ENCODE measurements around the gene PACRG. TPM values are rescaled to one million over a fixed set of nuclear protein-coding genes. Genes with fewer than 3 reads are reported as not detected.

Gene PACRG
- polyA plus RNA-seq, 3 donors: not detected

DNA sequence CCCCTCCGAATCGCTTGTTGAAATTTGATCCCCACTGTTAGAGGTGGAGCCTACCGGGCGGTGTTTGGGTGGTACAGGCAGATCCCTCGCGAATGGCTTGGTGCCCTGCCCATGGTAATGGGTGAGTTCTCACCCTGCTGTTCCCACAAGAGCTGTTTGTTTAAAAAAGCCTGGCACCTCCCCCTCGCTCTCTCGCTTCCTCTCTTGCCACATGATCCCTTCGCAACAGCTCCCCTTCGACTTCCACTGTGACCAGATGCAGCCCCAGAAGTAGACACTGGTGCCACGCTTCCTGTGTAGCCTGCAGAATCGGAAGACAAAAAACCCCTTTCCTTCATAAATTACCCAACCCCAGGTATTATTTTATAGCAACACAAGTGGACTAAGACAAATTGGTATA, 394.6 kb downstream of the PACRG start:
- Mint-ChIP-seq H3K27ac (peak overlapping the region in 2 of 7 donors; percentile 58 to 83), H3K4me1 (peaks cover 4% of the 10 kb centered on the region), H3K9me3 (peaks cover 3 to 16% (median 8%) of the 10 kb centered on the region in 7 donors), H3K27me3 (ENCODE audit: low read depth in 3 of 3) (no peaks in the 10 kb centered on the region), H3K4me3 (peak overlapping the region; percentile 22 to 24), H3K36me3 (no peaks in the 10 kb centered on the region)
- H2AFZ ChIP-seq (ENCODE audit: insufficient read depth, low read depth, low read length, poor library complexity, severe bottlenecking): no peak overlapping the region
- WGBS (ENCODE audit: insufficient coverage): 75% methylated on average over 7 of the region's 12 CpGs
- H3K9me3 ChIP-seq (replicated peaks in 1 of 2; ENCODE audit: control insufficient read depth in 1 of 2, insufficient read depth in 1 of 2, low read length in 2 of 2): peaks cover 0 to 4% of the 10 kb centered on the region in 2 donors
- TF ChIP-seq, protein P1, sequence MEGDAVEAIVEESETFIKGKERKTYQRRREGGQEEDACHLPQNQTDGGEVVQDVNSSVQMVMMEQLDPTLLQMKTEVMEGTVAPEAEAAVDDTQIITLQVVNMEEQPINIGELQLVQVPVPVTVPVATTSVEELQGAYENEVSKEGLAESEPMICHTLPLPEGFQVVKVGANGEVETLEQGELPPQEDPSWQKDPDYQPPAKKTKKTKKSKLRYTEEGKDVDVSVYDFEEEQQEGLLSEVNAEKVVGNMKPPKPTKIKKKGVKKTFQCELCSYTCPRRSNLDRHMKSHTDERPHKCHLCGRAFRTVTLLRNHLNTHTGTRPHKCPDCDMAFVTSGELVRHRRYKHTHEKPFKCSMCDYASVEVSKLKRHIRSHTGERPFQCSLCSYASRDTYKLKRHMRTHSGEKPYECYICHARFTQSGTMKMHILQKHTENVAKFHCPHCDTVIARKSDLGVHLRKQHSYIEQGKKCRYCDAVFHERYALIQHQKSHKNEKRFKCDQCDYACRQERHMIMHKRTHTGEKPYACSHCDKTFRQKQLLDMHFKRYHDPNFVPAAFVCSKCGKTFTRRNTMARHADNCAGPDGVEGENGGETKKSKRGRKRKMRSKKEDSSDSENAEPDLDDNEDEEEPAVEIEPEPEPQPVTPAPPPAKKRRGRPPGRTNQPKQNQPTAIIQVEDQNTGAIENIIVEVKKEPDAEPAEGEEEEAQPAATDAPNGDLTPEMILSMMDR (IDR thresholded peaks at IDR 0.05): no peak
- H3K36me3 ChIP-seq (replicated peaks in 1 of 2; ENCODE audit: control insufficient read depth in 1 of 2, insufficient read depth in 2 of 2, low read length in 2 of 2): no peaks in the 10 kb centered on the region
- no peaks in the 10 kb centered on the region for H3K27me3 ChIP-seq (ENCODE audit: control insufficient read depth in 2 of 2, insufficient read depth in 2 of 2, low read length in 2 of 2)
- H3K79me2 ChIP-seq (ENCODE audit: insufficient read depth, low read length): no peaks in the 10 kb centered on the region
- H3K4me2 ChIP-seq (replicated peaks; ENCODE audit: extremely low read depth, low read length, poor library complexity, severe bottlenecking): no peak overlapping the region
- no peak for DNase-seq
- no peak overlapping the region for H3K27ac ChIP-seq (ENCODE audit: low read depth in 1 of 2, low read length in 2 of 2)
- no peak overlapping the region for H3K4me3 ChIP-seq (replicated peaks in 1 of 3; ENCODE audit: low read depth in 2 of 3, low read length in 3 of 3)
- H4K20me1 ChIP-seq (ENCODE audit: insufficient read depth, low read length): no peaks in the 10 kb centered on the region
- no peak overlapping the region for H3K9ac ChIP-seq (ENCODE audit: insufficient read depth, low read length, poor library complexity, severe bottlenecking)
- H3K4me1 ChIP-seq (ENCODE audit: control insufficient read depth in 1 of 2, insufficient read depth in 2 of 2, low read length in 2 of 2): no peaks in the 10 kb centered on the region
- intact Hi-C loops (cut with micrococcal nuclease): no loop called here

DNA sequence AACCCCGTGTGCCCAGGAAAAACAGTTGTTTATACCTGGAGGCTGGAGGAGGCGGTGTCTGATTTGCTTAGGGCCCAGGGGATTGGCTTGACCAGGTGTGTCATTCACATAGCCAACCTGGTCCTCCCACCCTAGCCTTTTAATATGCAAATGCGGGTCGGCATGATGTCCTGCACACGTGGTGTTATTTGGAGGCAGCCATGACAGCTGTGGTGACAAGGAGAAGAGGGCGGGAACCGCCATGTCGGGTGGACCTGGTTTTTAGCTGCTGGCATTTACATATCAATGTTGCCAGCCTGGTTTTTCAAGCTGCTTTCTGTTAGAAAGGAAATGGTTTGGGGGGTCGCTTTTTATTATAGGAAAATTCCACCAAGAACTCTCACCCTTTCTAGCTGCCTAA, 395.3 kb downstream of the PACRG start:
- Histone ChIP-seq H3K27me3 (ENCODE audit: control insufficient read depth in 2 of 2, insufficient read depth in 2 of 2, low read length in 2 of 2) (no peaks in the 10 kb centered on the region), H3K27ac (ENCODE audit: low read depth in 1 of 2, low read length in 2 of 2) (no peak overlapping the region), H3K4me1 (ENCODE audit: control insufficient read depth in 1 of 2, insufficient read depth in 2 of 2, low read length in 2 of 2) (no peaks in the 10 kb centered on the region), H2AFZ (ENCODE audit: insufficient read depth, low read depth, low read length, poor library complexity, severe bottlenecking) (no peak overlapping the region), H3K4me3 (replicated peaks in 1 of 3; ENCODE audit: low read depth in 2 of 3, low read length in 3 of 3) (no peak overlapping the region), H3K36me3 (replicated peaks in 1 of 2; ENCODE audit: control insufficient read depth in 1 of 2, insufficient read depth in 2 of 2, low read length in 2 of 2) (no peaks in the 10 kb centered on the region), H3K4me2 (replicated peaks; ENCODE audit: extremely low read depth, low read length, poor library complexity, severe bottlenecking) (no peak overlapping the region), H3K79me2 (ENCODE audit: insufficient read depth, low read length) (no peaks in the 10 kb centered on the region), H3K9me3 (replicated peaks in 1 of 2; ENCODE audit: control insufficient read depth in 1 of 2, insufficient read depth in 1 of 2, low read length in 2 of 2) (peaks cover 0 to 4% of the 10 kb centered on the region in 2 donors), H3K9ac (ENCODE audit: insufficient read depth, low read length, poor library complexity, severe bottlenecking) (no peak overlapping the region), H4K20me1 (ENCODE audit: insufficient read depth, low read length) (no peaks in the 10 kb centered on the region)
- no peak for DNase-seq
- intact Hi-C loops (cut with micrococcal nuclease): no loop called here
- H3K4me3 Mint-ChIP-seq: no peak overlapping the region
- 91% methylated on average over 4 of the region's 9 CpGs for WGBS (ENCODE audit: insufficient coverage)
- TF ChIP-seq, protein P1 (IDR thresholded peaks at IDR 0.05): no peak
- no peaks in the 10 kb centered on the region for H3K36me3 Mint-ChIP-seq
- H3K27me3 Mint-ChIP-seq (ENCODE audit: low read depth in 3 of 3): no peaks in the 10 kb centered on the region
- H3K27ac Mint-ChIP-seq: peak overlapping the region in 1 of 7 donors; percentile 5
- peaks cover 4% of the 10 kb centered on the region for H3K4me1 Mint-ChIP-seq
- H3K9me3 Mint-ChIP-seq: peaks cover 3 to 14% (median 7%) of the 10 kb centered on the region in 7 donors
